GM12878 (cell line): ENCODE results near the gene TNFRSF14. TPM values are rescaled to one million over a fixed set of nuclear protein-coding genes. Genes with fewer than 3 reads are reported as not detected.
A peak's percentile ranks its signal among the peaks of the same experiment; 100 is the strongest.

Source experiments
- ATAC-seq: fragments of 200-7000 bp; cut with Tn5 transposase; 3 replicates; pipeline ENCODE4 v1.9.1; 2020; ENCODE audit warnings: mild to moderate bottlenecking, moderate library complexity
- BruUV-seq: library from RNA; stranded (reverse); fragments of 400-500 nt; replicated peaks from 2 replicates; lab custom pipeline; 2021; lab: Mats Ljungman, UMichigan
- CTCF ChIA-PET: fragments of 300-600 bp; sonication (Branson Sonifier 250); formaldehyde crosslinking; extraction: SDS; loops from one replicate; lab custom pipeline; 2021; ENCODE audit warnings: inconsistent platforms; lab: Yijun Ruan, JAX
- POLR2A ChIA-PET: fragments of 350-600 bp; formaldehyde crosslinking; extraction: SDS; loops from one replicate; lab custom pipeline; 2021; ENCODE audit warnings: inconsistent platforms; lab: Charles Lee
- RAD21 ChIA-PET: fragments of 300-600 bp; sonication (Branson Sonifier 250); formaldehyde crosslinking; loops from one replicate; lab custom pipeline; 2023; ENCODE audit warnings: antibody characterized with exemption; ENCODE audit not compliant: unreplicated experiment; lab: Charles Lee
- SMC1A ChIA-PET: fragments of 300-600 bp; sonication (Branson Sonifier 250); formaldehyde crosslinking; loops from one replicate; lab custom pipeline; 2023; ENCODE audit not compliant: unreplicated experiment, uncharacterized antibody; lab: Charles Lee
- DNase-seq: peaks from one replicate; pipeline ENCODE4 v3.0.0-alpha.2; 2011; ENCODE audit warnings: low read depth, low spot score
- FAIRE-seq: peaks from 3 replicates; lab custom pipeline; 2011; peaks lifted over from hg19 to GRCh38; lab: Jason Lieb, UNC
- H2AFZ ChIP-seq: 2 replicates; pipeline ENCODE4 v1.6.0; 2011; ENCODE audit warnings: low read depth, low read length, control low read depth; ENCODE audit not compliant: control insufficient read depth
- H3K27ac ChIP-seq: 2 replicates; pipeline ENCODE4 v1.5.1; 2011; ENCODE audit warnings: control low read depth; ENCODE audit not compliant: control insufficient read depth, insufficient read depth
- H3K27me3 ChIP-seq, 2 experiments: replicated peaks in 1 of 2; 2 replicates each; pipeline versions ENCODE4 v1.6.0 to v1.6.1; 2011; ENCODE audit warnings: low read length in 1 of 2; ENCODE audit not compliant: control insufficient read depth in 2 of 2, insufficient read depth in 2 of 2
- H3K36me3 ChIP-seq, 2 experiments: 2 replicates each; pipeline ENCODE4 v1.5.1; 2011; ENCODE audit warnings: low read length in 1 of 2; ENCODE audit not compliant: control insufficient read depth in 2 of 2, insufficient read depth in 2 of 2
- H3K4me1 ChIP-seq: 2 replicates; pipeline ENCODE4 v1.6.1; 2011; ENCODE audit warnings: mild to moderate bottlenecking, low read length, moderate library complexity, mixed read lengths; ENCODE audit not compliant: control insufficient read depth, insufficient read depth
- H3K4me2 ChIP-seq: 2 replicates; pipeline ENCODE4 v1.6.0; 2011; ENCODE audit warnings: control low read depth; ENCODE audit not compliant: control insufficient read depth, insufficient read depth
- H3K4me3 ChIP-seq: fragments of 200-600 bp; sonication (generic); 2 replicates; pipeline ENCODE4 v1.5.1; 2016
- H3K79me2 ChIP-seq: 2 replicates; pipeline ENCODE4 v1.6.0; 2011; ENCODE audit warnings: low read length; ENCODE audit not compliant: control insufficient read depth, insufficient read depth
- H3K9ac ChIP-seq: 2 replicates; pipeline ENCODE4 v1.8.0; 2011; ENCODE audit warnings: low read length, control low read depth, mixed read lengths; ENCODE audit not compliant: control insufficient read depth, insufficient read depth
- H3K9me3 ChIP-seq: replicated peaks from 3 replicates; pipeline ENCODE4 v1.5.1; 2011; ENCODE audit warnings: mild to moderate bottlenecking, low read length; ENCODE audit not compliant: control insufficient read depth, insufficient read depth
- H4K20me1 ChIP-seq: 2 replicates; pipeline ENCODE4 v1.6.0; 2011; ENCODE audit not compliant: control insufficient read depth, insufficient read depth
- HDGF ChIP-seq: fragments of 450-650 bp; IDR thresholded peaks from 2 replicates; pipeline ENCODE4 v1.6.1; 2016; ENCODE audit warnings: antibody characterized with exemption
- IKZF2 ChIP-seq, 2 experiments: fragments of 450-650 bp; IDR thresholded peaks; 2 replicates each; pipeline ENCODE4 v1.6.1; 2017; ENCODE audit warnings: mild to moderate bottlenecking in 2 of 2, moderate library complexity in 2 of 2
- NFIC ChIP-seq: IDR thresholded peaks from 2 replicates; pipeline ENCODE4 v1.6.1; 2012; ENCODE audit warnings: low read depth, mild to moderate bottlenecking, inconsistent platforms, low read length, moderate library complexity
- RUNX3 ChIP-seq: IDR thresholded peaks from 2 replicates; pipeline ENCODE4 v1.6.1; 2012; ENCODE audit warnings: low read length, inconsistent platforms
- STAT3 ChIP-seq: IDR thresholded peaks from 2 replicates; pipeline ENCODE4 v1.6.1; 2011; ENCODE audit warnings: low read depth, low read length, improper control_type of control experiment
- WGBS: methylation state at CpG from one replicate; pipeline ENCODE4 v1.1.6; 2016; ENCODE audit warnings: low lambda C conversion rate; ENCODE audit not compliant: insufficient replicate concordance, insufficient coverage; ENCODE audit errors: missing lambda C conversion rate; 5-methylcytosine and 5-hydroxymethylcytosine counted together
- in situ Hi-C: fragments of 300-500 bp; cut with MboI; formaldehyde crosslinking; loops from 9 replicates; pipeline ENCODE4 v1.14.3; 2018; ENCODE audit warnings: mixed read lengths
- intact Hi-C: fragments of 100-400 bp; cut with micrococcal nuclease; formaldehyde crosslinking; loops from one replicate; pipeline ENCODE4 v1.14.2; 2022; ENCODE audit not compliant: unreplicated experiment
- polyA plus RNA-seq, 11 experiments: library from polyadenylated mRNA; depleted of rRNA in 4 of 11; unstranded in 6 of 11; stranded (reverse) in 5 of 11; fragments of >200 nt; fragmentation: Nextera tagmentation in 4 of 11; fragmentation: Illumina TruSeq in 1 of 11; extraction: Ambion mirVana in 4 of 11; extraction: Trizol in 1 of 11; gene quantifications; 1 replicate in 1 of 11; 2 replicates in 10 of 11; pipeline versions ENCODE4 v1.2.1 to v1.2.3, GENCODE V29; 2011 to 2016; ENCODE audit warnings: inconsistent platforms in 2 of 11, missing spikeins in 2 of 11, low read depth in 1 of 11
- total RNA-seq, 4 experiments: library from RNA; depleted of rRNA in 3 of 4; stranded (reverse); fragments of >200 nt in 3 of 4; fragmentation: Illumina TruSeq in 1 of 4; extraction: Trizol in 1 of 4; gene quantifications; 2 replicates each; pipeline versions ENCODE4 v1.2.1 to v1.2.3, GENCODE V29; 2013 to 2021
- TF ChIP-seq, protein P1 (sequence below): fragments of 450-650 bp; conservative IDR thresholded peaks from 2 replicates; pipeline ENCODE4 v1.6.1; 2017; ENCODE audit warnings: mild to moderate bottlenecking, moderate library complexity
- TF ChIP-seq, protein P2 (sequence below): fragments of 450-650 bp; IDR thresholded peaks from 2 replicates; pipeline ENCODE4 v1.6.1; 2016; ENCODE audit warnings: mild to moderate bottlenecking

The TNFRSF14 gene
- total and polyA plus RNA-seq, 10 of the 15 experiments (the other 5 are each of a cell fraction or from before 2014, with no cell fraction given): 0.43 to 114 (median 41.5) TPM

DNA sequence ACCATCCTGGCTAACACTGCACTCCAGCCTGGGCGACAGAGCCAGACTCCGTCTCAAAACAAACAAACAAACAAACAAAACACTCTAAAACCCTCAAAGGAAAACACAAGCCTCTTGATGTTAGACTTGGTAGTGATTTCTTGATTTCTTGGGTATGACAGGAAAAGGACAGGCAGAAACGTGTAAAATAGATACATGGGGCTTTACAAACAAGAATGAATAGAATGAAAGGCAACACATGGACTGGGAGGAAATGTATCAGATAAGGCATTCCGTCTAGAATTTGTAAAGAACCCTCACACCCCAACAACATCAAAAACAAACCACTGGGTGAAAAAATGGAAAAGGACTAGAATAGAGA lies 22.6 kb downstream of the TNFRSF14 start:
- RAD21 ChIA-PET: interaction anchor here (0.9 to 5.2 kb wide), 7 partner anchors 7 to 166 kb away, joined by 3 to 39 read pairs (median 5); partner anchors contain the start of genes PANK4, PEX10, PRXL2B and TNFRSF14
- H3K9me3 ChIP-seq: no peaks in the 10 kb centered on the region; the same call in 2 of the 3 replicates
- H4K20me1 ChIP-seq: no peaks in the 10 kb centered on the region
- H3K27ac ChIP-seq: peak overlapping the region; percentile 99
- H3K27me3 ChIP-seq: no peaks in the 10 kb centered on the region
- H3K4me2 ChIP-seq: peak overlapping the region; percentile 89
- no peak for ATAC-seq
- DNase-seq: no peak
- CTCF ChIA-PET: interaction anchor here (2.4 to 3.1 kb wide), 4 partner anchors 17 to 31 kb away, joined by 7 to 18 read pairs (median 11); partner anchors contain the start of gene TNFRSF14
- H2AFZ ChIP-seq: no peak overlapping the region
- H3K4me3 ChIP-seq: peak overlapping the region; percentile 68
- 22% methylated on average over 4 of the region's 4 CpGs for WGBS
- H3K9ac ChIP-seq: peak overlapping the region; percentile 93
- TF ChIP-seq, protein P1, sequence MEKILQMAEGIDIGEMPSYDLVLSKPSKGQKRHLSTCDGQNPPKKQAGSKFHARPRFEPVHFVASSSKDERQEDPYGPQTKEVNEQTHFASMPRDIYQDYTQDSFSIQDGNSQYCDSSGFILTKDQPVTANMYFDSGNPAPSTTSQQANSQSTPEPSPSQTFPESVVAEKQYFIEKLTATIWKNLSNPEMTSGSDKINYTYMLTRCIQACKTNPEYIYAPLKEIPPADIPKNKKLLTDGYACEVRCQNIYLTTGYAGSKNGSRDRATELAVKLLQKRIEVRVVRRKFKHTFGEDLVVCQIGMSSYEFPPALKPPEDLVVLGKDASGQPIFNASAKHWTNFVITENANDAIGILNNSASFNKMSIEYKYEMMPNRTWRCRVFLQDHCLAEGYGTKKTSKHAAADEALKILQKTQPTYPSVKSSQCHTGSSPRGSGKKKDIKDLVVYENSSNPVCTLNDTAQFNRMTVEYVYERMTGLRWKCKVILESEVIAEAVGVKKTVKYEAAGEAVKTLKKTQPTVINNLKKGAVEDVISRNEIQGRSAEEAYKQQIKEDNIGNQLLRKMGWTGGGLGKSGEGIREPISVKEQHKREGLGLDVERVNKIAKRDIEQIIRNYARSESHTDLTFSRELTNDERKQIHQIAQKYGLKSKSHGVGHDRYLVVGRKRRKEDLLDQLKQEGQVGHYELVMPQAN: 0 out of 2 replicates have a peak, but pooled peaks have one; percentile 5
- TF ChIP-seq NFIC (0 out of 2 replicates have a peak, but pooled peaks have one; percentile 2), IKZF2 (IDR thresholded peaks at IDR 0.05) (peak in 1 of 2 experiments; percentile 18; a peak in 1 of 4 replicates), STAT3 (no peak), HDGF (no peak), RUNX3 (no peak)
- TF ChIP-seq, protein P2, sequence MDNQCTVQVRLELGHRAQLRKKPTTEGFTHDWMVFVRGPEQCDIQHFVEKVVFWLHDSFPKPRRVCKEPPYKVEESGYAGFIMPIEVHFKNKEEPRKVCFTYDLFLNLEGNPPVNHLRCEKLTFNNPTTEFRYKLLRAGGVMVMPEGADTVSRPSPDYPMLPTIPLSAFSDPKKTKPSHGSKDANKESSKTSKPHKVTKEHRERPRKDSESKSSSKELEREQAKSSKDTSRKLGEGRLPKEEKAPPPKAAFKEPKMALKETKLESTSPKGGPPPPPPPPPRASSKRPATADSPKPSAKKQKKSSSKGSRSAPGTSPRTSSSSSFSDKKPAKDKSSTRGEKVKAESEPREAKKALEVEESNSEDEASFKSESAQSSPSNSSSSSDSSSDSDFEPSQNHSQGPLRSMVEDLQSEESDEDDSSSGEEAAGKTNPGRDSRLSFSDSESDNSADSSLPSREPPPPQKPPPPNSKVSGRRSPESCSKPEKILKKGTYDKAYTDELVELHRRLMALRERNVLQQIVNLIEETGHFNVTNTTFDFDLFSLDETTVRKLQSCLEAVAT: 0 out of 2 replicates have a peak, but pooled peaks have one; percentile 38
- TF ChIP-seq, all 136 proteins: peak for 4
- intact Hi-C loops: loop anchor here (1.0 kb wide), 1 partner anchor 22 kb away; the partner anchor contains the start of gene TNFRSF14
- no TSS peak for BruUV-seq
- ChIA-PET SMC1A (interaction anchor here (3.1 kb wide), 2 partner anchors 23 to 30 kb away, joined by 19 to 28 read pairs; partner anchors contain the start of gene TNFRSF14), POLR2A (interaction anchor here (0.6 to 5.1 kb wide), 5 partner anchors 7 to 354 kb away, joined by 3 to 62 read pairs (median 32); partner anchors contain the start of genes PANK4, PRXL2B and TNFRSF14)
- H3K36me3 ChIP-seq: 0 out of 4 replicates have a peak, but pooled peaks cover 0 to 2% of the 10 kb centered on the region in 2 experiments
- H3K4me1 ChIP-seq: peaks cover 53% of the 10 kb centered on the region
- FAIRE-seq: no peak
- H3K79me2 ChIP-seq: peaks cover 3% of the 10 kb centered on the region
- in situ Hi-C loops: no loop called here
